MM.1S (cell line): ENCODE measurements around the gene HCRTR1.

Experiments used
- EZH2 ChIP-seq: fragments of 300-600 bp; sonication (generic); optimal IDR thresholded peaks from 2 replicates; pipeline ENCODE3; 2017; ENCODE audit warnings: low read depth, mild to moderate bottlenecking, antibody characterized with exemption, low read length, mixed read lengths
- TF ChIP-seq, protein P1 (sequence below): fragments of 300-600 bp; sonication (generic); IDR thresholded peaks from 2 replicates; pipeline ENCODE4 v1.5.1; 2016; ENCODE audit warnings: antibody characterized with exemption, low read length, mixed read lengths

GRCh38 chr1:31633117-31633516 lies 15.6 kb downstream of the HCRTR1 start:
- TF ChIP-seq, protein P1, sequence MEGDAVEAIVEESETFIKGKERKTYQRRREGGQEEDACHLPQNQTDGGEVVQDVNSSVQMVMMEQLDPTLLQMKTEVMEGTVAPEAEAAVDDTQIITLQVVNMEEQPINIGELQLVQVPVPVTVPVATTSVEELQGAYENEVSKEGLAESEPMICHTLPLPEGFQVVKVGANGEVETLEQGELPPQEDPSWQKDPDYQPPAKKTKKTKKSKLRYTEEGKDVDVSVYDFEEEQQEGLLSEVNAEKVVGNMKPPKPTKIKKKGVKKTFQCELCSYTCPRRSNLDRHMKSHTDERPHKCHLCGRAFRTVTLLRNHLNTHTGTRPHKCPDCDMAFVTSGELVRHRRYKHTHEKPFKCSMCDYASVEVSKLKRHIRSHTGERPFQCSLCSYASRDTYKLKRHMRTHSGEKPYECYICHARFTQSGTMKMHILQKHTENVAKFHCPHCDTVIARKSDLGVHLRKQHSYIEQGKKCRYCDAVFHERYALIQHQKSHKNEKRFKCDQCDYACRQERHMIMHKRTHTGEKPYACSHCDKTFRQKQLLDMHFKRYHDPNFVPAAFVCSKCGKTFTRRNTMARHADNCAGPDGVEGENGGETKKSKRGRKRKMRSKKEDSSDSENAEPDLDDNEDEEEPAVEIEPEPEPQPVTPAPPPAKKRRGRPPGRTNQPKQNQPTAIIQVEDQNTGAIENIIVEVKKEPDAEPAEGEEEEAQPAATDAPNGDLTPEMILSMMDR: peak; percentile 56
- TF ChIP-seq EZH2: no peak
